GM18873 (cell line): ENCODE measurements around the gene EFCAB12.

Experiments
- ATAC-seq: cut with Tn5 transposase; IDR thresholded peaks from one replicate; pipeline ENCODE4 v1.9.1; 2021; ENCODE audit warnings: mild to moderate bottlenecking, moderate library complexity, moderate number of reproducible peaks; ENCODE audit not compliant: unreplicated experiment, low FRiP score

The EFCAB12 gene

DNA sequence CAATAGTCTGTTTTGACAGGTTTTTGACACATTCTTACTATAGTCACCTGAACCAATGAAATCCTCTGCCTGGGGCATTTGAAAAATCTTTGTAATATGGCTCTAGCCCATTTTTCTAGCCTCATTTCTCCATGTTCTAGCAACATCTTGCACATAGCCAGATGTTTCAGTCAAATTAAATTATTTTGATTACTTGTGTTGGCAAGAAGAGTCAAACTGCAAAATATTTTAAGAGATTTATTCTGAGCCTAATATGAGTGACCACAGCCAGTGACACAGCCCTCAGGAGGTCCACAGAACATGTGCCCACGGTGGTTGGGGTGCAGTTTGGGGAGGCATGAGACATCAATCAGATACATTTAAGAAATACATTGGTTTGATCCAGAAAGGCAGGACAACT lies 18.5 kb upstream of the EFCAB12 start:
- ATAC-seq, result no peak

- no peak for ATAC-seq
Measured at GRCh38 chr3:129445471-129445870, 17.0 kb upstream of the EFCAB12 start.

DNA sequence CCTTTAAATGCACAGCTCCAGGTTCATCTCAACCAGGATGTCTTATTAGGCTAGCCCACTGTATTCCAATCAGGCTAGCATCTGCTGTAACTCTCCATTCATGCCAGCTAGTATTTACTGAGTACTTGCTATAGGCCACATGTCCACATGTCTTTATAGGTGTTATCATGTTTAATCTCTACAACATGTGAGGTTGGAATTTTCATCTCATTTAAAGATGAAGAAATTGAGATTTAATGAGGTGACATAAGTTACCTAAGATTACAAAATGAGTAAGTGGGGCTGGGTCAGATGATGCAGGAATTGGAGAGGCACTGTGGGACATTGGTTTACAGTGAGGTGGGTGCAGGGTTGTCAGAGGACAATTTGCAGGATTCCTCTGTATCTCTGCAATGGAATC lies 14.5 kb upstream of the EFCAB12 start:
- no peak for ATAC-seq

GRCh38 chr3:129442486-129442885 lies 14.1 kb upstream of the EFCAB12 start:
- no peak for ATAC-seq

DNA sequence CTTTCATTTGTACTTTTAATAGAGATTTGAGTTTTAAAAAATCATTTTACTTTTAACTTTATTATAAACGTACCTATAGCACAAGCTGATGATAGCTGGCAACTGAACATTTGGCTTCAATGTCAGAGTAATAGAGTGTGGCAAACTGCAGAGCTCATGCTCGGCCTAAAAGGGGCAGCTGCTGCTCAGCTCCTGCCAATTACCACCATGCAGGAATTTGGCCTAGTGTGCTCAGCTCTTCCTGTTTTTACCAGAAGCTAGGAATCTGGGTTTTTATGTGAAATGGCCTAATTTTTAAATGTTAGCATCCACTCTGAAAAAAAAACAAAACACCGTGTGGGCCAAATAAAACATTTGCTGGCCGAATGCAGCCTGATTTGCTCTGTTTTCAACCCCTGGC lies 13.3 kb upstream of the EFCAB12 start:
- no peak for ATAC-seq

DNA sequence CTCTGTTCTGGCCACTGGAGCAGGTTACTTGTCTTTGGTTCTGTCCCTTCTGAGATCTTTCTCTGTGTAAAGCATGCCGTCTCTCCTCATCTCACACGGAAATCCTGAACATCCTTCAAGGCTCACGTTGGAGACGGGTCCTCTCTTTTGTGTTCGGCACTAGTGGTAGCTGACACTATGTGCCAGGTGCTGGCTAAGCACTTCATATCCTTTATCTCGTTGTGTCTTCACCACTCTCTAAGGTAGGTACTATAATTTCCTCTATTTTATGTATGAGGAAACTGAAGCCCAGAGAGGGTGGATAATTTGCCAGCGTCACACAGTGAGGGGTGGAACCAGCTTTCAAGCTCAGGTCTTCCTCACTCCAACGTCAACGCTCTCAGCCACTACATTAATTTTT lies 12.8 kb upstream of the EFCAB12 start:
- ATAC-seq, result no peak

DNA sequence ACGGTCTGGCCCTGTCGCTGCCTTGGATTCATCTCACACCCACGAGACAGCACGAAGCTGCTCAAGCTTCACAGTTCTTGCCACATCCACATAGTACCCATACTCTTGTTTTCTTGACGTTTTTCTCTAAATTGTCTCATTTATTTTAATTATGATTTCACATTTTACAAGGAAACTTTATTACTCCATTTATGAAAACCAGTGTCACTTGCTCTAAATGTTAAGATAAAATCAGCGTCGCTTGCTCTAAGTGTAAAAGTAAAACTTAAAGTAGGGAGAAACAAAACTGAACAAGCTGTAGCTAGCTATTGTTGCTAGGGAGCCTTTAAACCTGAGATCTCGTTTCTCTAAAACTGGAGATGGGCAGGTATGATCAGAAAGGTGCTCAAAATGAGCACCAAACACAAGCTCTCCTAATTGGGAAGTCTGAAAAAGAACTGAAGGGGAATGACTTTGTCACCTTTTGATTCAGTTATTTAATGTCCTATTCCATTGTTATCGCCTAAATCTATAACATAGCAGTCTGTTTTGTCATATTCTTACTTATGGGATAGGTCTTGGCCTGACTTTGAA lies 12.3 kb upstream of the EFCAB12 start:
- no peak for ATAC-seq

DNA sequence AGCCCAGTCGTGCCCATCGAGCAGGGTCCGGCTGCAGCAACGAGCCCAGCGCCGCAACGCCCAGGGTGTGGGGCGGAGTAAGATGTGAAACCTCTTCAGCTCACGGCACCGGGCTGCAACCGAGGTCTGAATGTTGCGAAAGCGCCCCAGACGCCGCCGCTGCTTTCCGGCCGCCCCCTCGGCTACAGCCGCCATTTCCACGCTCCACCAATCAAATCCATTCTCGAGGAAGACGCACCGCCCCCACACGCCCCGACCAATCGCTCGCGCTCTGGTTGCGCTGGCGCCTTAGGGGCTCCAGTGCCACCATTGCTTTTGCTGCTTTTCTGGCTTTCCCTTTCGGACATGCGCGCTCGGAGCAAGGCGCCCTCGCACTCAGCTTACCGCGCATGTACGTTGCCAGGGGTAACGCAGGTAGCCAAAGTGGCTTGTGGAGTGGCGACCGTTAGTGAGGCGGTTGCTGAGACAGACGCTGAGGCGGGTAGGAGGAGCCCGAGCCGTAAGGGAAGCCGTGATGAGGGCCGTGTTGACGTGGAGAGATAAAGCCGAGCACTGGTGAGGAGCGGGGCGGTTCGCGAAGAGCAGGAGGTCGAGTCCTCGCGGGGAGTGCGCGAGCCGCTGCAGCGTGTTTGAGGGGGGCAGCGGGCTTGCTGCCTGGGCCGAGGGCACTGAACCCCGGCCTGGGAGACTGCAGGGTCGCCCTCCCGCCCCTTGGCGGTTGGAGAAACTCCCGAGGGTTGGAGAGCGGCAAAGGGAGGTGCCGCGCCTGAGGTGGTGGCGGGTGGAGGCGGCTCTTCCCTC lies 11.6 kb upstream of the EFCAB12 start, which contains the start of the genes IFT122 and MBD4:
Gene IFT122 (plus strand): TSS at position 408 of the 801 bp plus-strand sequence. CDS start 107 bp downstream, at position 515.
Gene MBD4 (minus strand): TSS at position 132 of the 801 bp plus-strand sequence. CDS start 115 bp downstream, at position 17.
- ATAC-seq, result peak; percentile 90

DNA sequence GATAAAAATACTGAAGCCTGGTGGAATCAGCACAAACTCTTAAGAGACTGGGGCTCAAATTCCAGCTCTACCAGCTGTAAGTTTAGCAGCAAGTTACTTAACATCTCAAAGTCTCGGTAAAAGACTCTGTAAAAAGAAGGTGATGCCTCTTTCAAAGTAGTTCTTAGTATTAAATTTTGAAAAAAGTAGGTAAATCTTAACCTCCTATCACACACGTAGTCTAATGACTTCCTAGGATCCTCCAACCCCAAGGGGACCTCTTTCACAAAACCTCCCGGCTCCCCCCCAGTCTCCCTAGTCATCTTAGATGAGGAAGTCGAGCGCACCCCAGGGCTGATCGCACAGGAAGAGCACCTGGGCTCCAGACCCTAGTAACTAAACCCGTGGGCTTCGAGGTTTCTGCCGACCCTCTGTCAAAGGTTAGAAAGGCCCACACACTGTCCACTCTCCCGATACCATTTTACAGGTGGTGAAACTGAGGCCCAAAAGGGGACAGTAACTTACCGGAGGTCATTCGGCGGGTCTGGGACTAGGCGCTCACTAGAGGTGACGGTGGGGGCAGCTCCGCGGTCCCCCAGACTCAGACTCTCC lies 10.9 kb upstream of the EFCAB12 start:
- ATAC-seq, result peak; percentile 0

DNA sequence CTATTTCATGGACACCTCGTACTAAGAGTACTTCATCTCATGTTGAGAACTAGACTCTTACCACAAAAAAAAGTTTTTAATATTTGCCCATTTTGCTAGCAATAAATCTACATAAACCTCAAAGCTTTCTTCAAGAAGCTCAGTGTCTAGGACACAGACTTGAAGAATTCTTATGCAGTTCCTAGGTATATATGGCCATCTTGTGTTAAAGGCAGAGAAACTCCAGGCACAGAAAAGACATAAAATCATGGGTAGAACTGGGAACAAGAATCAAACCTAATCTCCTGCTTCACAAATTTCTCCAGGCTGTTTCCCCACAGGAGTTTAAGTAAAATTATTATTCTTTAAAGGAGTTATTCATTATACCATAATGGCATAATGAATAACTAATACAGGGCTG lies 6.9 kb upstream of the EFCAB12 start:
- ATAC-seq, result no peak

- no peak for ATAC-seq
Measured at GRCh38 chr3:129434140-129434539, 5.7 kb upstream of the EFCAB12 start.

DNA sequence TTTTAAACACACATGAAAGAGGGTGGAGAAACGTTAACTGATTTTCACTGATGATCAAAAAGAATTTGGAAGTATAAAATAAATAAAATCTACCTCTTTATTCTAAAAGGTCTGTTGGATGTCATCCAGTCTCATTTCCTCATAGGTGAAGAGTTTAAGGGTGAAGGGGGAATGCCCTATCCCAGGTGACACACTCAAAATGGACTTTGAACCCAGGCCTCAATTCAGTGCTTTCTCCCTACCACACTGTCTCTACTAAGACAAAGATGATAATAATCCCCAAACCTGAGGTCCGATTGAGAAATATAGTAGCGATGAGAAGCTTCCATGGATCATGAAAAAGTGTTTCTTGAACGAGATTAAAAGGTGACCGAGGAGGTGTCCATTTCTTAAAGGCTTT lies 5.1 kb upstream of the EFCAB12 start:
- ATAC-seq, result no peak

DNA sequence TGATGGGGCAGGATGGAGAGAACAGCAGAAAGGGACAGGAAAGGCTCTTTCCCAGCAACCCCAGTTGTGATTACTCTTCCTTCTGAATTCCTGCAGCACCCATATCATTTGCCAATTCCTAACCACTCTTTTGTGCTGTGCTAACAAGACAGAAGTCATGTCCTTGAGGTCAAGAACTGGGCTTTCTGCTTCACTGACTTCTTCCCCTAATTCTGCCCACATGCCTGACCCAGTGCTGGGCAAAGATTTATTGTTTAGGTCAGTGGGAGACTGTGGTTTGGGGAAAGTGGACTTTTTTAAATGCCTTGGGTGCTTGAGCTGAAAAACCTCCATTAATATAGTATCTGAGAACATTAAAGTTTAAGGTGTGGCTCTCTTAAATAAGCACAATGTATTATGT lies 4.2 kb upstream of the EFCAB12 start:
- no peak for ATAC-seq

DNA sequence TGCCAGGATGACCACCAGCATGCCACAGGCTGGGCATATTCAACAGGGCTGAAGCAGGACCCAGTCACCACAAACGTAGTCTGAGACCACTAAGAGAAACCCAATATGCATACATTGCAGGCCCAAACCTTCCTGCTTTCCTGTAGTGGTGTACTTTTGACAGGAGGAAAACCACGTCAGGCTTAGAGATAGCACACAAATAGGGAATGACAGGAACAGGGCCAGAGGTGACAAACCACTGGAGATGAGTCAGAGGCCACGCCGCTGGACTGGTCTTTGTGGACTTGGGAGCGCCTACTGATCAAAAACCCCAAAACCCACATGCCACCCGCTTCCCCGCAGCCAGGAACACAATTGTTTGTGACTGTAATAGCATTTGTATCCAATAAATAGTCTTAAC lies 3.6 kb upstream of the EFCAB12 start:
- no peak for ATAC-seq

DNA sequence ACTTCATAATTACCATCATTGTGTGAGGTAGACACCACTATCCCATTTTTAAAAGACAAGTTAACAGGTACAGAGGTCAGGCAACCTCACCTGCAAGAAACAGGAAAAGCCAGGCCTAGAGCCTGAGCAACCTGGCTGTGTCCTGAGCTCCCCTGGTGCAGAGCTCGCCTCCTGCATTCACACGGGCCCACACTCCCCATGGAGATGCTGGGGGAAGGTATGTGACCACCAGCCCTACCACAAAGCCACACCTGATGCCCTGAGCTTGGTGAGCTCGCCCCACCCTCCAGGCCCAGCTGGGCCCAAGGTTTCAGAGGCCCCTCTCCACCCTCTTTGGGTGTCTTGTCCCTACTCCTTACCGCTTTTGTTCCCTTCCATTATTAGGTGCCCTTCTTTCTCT lies 1.2 kb upstream of the EFCAB12 start:
- no peak for ATAC-seq

GRCh38 chr3:129429080-129429451 lies 630 bp upstream of the EFCAB12 start:
- ATAC-seq, result no peak

DNA sequence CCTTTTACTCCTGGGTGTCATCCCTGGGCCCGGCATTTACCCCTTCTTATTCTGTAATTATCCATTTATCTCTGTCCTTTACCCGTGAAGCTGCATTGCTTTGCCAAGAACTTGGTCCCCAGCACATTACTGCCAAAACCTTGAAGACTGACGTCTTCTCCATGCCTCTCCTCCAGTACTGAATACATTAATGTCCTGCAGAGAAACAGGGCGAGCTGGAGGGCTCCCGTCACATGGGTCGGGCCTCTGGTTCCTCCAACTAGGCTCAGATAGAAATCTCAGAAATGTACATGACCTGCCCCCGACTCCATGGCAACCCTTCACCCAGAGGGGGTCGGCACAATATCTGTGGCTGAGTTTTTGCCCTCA lies 445 bp downstream of the EFCAB12 start:
- no peak for ATAC-seq

- no peak for ATAC-seq
Measured at GRCh38 chr3:129425619-129426018, 2.8 kb downstream of the EFCAB12 start.

DNA sequence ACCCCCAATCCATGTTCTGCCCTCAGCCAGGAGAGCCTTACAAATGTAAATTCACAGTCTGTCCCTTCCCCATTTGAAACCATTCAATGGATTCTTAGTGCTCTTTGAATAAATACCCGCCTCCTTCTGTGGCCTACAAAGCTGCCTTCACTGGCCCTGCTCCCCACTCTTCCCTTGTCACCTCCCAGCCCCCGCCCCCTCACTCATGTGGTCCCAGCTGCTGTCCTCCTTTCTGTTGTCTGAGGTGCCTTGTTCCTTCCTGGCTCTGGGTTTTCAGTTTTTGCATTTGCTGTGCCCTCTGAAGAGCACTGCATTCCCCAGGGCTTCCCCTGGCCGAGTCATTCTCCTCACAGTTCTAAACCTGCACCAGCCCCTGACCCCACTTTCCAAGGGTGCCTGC lies 3.2 kb downstream of the EFCAB12 start:
- no peak for ATAC-seq

GRCh38 chr3:129424185-129424841 lies 4.1 kb downstream of the EFCAB12 start:
- peak; percentile 57 for ATAC-seq

GRCh38 chr3:129422897-129423296 lies 5.5 kb downstream of the EFCAB12 start:
- ATAC-seq, result no peak
